Renal cortex interstitium (tissue), 11 donors: ENCODE measurements around the gene ZNF487. TPM values are rescaled to one million over a fixed set of nuclear protein-coding genes. Genes with fewer than 3 reads are reported as not detected.

Experiments used
- DNase-seq, 11 donors: peaks; one replicate each; pipeline ENCODE4 v3.0.0-alpha.2; 2013; ENCODE audit warnings: low read depth in 9 of 11, low spot score in 4 of 11; ENCODE audit errors: extremely low read depth in 1 of 11
- polyA plus RNA-seq, 3 donors: library from polyadenylated mRNA; unstranded; fragments of 120-200 nt; gene quantifications; one replicate each; pipeline ENCODE4 v1.2.1, GENCODE V29; 2013; ENCODE audit not compliant: insufficient read length in 3 of 3

The ZNF487 gene
- polyA plus RNA-seq, 3 donors, result 10.4 to 13.5 (median 13.4) TPM

GRCh38 chr10:43399320-43400310 is 37.3 kb upstream of the ZNF487 start:
- no peak for DNase-seq

DNA sequence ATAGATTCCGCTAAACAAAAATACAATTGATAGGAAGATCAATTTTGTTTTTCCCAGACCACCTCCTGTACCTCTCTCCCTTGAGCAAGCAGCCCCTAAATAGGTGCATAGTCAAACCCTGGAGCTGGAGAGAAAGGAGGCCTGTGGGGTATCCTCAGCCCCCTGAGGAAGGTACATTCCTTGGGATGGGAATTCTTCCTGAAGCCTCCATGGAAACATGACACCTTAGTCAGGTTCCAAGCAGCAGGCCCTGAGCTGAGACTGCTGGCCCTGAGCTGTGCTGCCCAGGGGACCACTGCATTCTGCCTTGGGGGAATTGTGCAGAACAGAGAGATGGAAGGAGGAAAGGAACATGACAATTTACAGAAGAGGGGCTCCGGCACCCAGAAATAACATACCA is 35.3 kb upstream of the ZNF487 start:
- DNase-seq, result no peak

DNA sequence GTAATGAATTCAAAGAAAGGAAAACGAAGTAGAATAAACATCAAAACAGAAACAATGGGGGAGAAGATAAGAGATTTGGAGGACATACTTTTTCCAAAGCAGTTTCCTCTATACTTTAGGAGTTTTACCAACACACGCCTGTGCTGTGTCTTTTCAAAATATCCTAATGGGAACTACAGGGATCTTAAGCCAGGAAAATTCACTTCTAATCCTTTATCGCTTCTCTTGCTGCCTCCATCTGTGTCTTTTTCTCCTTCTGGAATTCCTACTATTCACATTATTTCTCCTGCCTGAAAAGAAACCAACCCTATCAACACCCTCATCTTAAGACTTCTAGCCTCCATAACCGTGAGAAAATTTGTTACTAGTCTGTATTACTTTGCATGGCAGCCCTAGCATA is 34.7 kb upstream of the ZNF487 start:
- DNase-seq, result no peak

GRCh38 chr10:43402880-43403452 is 33.9 kb upstream of the ZNF487 start:
- no peak for DNase-seq

DNA sequence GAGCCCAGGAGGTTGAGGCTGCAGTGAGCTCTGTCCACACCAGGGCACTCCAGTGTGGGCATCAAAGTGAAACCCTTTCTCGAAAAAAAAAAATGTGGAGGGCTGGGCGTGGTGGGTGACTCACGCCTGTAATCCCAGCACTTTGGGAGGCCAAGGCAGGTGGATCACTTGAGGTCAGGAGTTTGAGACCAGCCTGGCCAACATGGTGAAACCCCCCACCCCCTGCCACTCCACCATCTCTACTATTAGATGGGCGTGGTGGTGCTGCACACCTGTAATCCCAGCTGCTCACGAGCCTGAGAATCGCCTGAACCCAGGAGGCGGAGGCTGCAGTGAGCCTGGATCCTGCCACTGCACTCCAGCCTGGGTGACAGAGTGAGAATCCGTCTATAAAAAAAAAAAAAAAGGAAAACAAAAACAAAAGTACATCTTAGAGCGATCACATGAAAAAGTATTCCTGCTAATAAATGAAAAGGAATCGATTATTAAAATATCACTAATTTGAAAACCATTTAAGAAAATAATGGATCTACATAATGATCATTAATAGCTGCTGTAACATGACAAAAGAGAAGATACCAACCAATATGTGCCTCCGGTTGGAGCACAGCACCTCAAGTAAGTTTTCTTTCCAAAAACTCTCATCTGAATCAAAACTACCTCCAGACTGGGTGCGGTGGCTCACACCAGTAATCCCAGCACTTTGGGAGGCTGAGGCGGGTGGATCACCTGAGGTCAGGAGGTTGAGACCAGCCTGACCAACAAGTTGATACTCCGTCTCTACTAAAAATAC is 32.8 kb upstream of the ZNF487 start:
- DNase-seq, result no peak

- DNase-seq, result no peak
Observed at GRCh38 chr10:43404704-43405084, 32.2 kb upstream of the ZNF487 start.

DNA sequence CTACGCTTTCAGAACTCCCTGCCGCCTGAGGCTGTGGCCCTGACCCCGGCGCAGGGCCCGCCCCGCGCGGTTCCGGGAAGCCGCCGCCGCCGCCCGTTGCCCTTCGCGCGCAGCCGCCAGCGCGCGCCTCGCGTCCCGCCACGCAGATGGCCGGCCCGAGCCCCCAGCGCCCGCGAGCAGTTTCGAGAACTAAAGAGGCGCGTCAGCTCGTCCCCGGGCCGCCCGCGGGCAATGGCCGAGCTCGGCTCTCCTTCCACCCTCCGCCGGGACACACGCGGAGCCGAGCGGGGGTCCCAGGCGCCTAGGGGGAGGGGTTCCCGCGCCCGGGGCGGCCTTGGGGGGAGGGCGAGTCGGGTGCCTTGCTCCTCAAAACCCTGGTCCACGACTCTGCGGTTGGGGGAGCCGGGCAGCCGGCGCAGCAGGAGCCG is 29.7 kb upstream of the ZNF487 start:
- peak in 2 of 11 donors; percentile 37 to 42 for DNase-seq

DNA sequence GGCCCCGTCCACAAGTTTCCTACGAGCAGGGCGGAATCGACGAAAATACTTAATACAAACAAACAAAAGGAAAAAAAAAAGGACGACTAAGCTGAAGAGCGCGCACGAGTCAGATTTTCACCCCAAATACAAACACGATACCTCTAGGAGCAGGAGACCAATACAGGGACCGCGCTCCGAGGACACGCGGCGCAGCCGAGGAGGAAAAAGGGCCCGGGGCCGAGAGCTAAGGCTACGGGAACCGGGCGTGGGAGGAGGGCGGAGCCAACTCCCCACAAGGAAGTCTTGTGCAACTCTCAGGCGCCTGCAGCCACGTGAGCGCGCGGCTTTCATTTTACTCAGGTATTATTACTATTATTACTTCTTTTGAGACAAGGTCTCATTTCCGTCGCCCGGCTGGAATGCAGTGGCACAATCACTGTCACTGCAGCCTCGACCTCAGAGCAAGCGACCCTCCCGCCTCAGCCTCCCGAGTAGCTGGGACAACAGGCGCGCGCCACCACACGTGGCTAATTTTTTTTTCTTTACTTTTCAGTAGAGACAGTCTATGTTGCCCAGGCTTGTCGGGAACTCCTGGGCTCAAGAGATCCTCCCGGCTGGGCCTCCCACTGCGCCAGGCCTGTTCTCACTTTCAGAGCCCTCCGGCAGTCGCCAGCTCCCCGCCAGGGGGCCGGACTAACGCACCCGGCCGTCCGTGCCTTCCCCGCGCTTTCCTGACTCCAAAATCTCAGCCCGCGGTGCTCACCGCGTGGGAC is 29.2 kb upstream of the ZNF487 start:
- peak in 10 of 11 donors; percentile 71 to 89 (median 82) for DNase-seq

DNA sequence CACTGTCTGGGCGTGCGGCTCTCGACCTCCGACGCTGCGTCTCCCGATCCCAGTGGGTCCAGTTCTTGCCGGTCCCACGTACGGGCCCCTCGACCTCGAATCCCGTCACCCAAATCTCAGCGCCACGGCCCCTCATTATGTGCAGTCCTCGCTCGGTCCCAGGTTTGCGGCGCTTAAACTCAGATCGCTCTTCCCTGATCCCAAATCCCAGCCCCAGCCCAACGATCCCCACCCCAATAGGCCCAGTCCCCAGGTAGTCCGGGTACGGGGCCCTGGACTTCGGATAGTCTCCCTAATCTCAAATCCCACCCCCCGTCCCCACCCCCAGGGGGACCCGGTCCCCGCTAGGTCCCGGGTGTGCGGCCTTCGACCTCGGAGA is 28.6 kb upstream of the ZNF487 start:
- DNase-seq, result no peak

DNA sequence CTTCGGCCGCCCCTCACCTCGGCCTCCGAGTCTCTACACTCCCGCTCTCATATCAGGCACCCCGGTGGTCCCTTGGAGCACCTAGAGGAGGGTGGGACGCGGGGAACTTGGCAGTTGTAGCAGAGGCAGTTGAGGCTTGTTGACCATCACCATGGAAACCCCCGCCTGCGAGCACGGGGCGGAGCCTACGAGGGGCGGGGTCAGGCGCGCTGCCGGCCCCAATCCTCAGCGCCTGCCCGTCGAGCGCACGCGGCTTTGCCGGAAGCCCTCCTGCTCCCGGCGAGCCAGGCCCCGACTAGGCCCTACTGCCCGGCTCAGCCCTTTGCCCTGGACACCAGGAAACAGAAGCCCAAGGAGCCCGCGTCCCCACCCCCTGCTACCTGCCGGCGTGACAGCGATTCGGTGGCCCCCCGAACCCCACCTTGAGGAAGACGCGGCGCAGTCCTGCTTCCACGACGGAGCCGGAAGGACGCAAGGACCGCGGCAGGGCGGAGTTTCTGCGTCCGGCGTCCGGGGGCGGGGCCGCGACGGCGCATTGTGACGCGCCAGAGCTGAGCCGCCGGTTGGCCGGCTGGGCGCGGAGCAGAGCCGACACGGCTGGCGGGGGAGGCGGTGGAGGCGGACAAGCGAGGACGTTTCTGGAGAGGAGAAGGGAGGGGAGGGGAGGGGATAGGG is 28.1 kb upstream of the ZNF487 start, which contains the start of gene HNRNPF:
Gene HNRNPF (minus strand): TSS at position 477 of the 675 bp plus-strand sequence. CDS start 21,302 bp downstream, outside the sequence.
- peak; percentile 80 to 95 (median 94) for DNase-seq

- peak in 1 of 11 donors; percentile 30 for DNase-seq
Observed at GRCh38 chr10:43409385-43410109, 27.4 kb upstream of the ZNF487 start.

DNA sequence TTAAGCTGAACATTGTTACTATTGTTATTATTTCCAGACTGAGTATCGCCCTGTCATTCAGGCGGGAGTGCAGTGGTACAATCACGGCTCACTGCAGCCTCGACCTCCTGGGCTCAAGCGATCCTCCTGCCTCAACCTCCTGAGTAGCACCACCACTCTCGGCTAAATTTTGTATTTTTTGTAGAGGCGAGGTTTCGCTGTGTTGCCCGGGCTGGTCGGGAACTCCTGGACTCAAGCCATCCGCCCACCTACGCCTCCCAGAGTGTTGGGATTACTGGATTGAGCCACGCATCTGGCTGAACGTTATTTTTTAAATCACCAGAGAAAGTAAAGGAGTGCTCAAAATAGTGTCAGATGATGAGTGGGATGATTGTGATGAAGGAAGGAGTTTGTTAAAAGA is 26.6 kb upstream of the ZNF487 start:
- DNase-seq, result no peak

- no peak for DNase-seq
Observed at GRCh38 chr10:43411536-43411935, 25.4 kb upstream of the ZNF487 start.

GRCh38 chr10:43415544-43415943 is 21.4 kb upstream of the ZNF487 start:
- DNase-seq, result no peak

DNA sequence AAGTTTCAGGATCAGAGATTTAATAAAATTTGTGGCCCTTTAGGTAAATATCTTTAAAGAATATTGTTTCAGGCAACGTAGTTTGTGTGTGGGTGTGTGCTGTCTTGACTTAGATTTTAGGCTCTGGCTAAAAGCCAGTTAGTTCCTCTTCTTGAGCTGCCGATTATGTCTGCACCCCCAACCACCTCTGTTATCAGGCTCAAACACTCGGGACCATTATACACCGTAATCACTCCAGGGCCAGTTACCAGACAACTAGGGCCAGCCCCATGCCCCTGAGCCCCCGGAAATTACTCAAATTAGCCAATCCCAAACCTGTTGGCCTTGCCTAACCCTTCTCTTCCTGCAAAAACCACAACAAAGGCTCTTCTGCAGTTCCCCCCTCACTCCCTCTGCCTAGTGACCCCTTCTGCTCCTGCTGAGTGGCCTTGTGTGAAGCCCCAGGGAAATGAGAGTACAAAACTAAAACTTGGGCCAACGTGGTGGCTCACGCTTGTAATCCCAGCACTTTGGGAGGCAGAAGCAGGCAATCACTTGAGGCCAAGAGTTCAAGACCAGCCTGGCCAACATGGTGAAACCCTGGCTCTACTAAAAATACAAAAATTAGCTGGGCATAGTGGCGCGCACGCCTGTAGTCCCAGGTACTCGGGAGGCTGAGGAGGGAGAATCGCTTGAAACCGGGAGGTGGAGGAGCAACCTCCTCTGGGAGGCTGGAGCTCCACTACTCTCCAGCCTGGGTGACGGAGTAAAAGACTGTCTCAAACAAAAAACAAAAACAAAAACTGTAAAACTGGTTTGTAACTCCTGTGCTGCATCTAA is 18.8 kb upstream of the ZNF487 start:
- DNase-seq, result no peak

DNA sequence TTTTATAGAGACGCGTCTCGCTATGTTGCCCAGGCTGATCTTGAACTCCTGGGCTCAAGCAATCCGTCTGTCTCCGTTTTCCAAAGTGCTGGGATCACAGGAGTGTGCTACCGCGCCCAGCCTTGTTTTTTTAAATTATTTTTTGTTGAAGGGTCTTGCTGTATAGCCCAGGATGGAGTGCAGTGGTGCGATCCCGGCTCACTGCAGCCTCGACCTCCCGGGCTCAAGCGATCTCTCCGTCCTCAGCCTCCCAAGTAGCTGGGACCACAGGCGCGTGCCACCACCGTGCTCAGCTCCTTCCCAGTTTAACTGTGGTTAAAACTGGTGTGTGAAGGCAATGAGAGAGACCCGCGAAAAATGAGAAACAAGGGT is 16.9 kb upstream of the ZNF487 start:
- no peak for DNase-seq
